ENCODE results near the gene MAMSTR. TPM values are rescaled to one million over a fixed set of nuclear protein-coding genes. Genes with fewer than 3 reads are reported as not detected.

MAMSTR gene
- total and polyA plus RNA-seq, 10 of the 15 experiments (the other 5 are each of a cell fraction or from before 2014, with no cell fraction given): 0.04 to 0.73 (median 0.31) TPM; not detected in 1

- SMC1A ChIA-PET (ENCODE audit: uncharacterized antibody, unreplicated experiment): no interaction called here
- no TSS peak for BruUV-seq (replicated peaks)
- in situ Hi-C loops (cut with MboI) (no loop called here), intact Hi-C loops (cut with micrococcal nuclease; ENCODE audit: unreplicated experiment) (no loop called here)
- Histone ChIP-seq H3K79me2 (ENCODE audit: control insufficient read depth, insufficient read depth, low read length) (no peaks in the 10 kb centered on the region), H3K9ac (ENCODE audit: control insufficient read depth, insufficient read depth, low read length) (no peak overlapping the region), H3K27ac (ENCODE audit: control insufficient read depth, insufficient read depth) (no peak overlapping the region), H3K4me2 (ENCODE audit: control insufficient read depth, insufficient read depth) (no peak overlapping the region), H3K36me3 (ENCODE audit: control insufficient read depth in 2 of 2, insufficient read depth in 2 of 2, low read length in 1 of 2) (no peaks in the 10 kb centered on the region), H2AFZ (ENCODE audit: control insufficient read depth, low read depth, low read length) (no peak overlapping the region), H4K20me1 (ENCODE audit: control insufficient read depth, insufficient read depth) (no peaks in the 10 kb centered on the region), H3K4me1 (ENCODE audit: control insufficient read depth, insufficient read depth, low read length) (no peaks in the 10 kb centered on the region), H3K27me3 (replicated peaks in 1 of 2; ENCODE audit: control insufficient read depth in 2 of 2, insufficient read depth in 2 of 2, low read length in 1 of 2) (no peaks in the 10 kb centered on the region), H3K4me3 (no peak overlapping the region), H3K9me3 (replicated peaks; ENCODE audit: control insufficient read depth, insufficient read depth, low read length) (no peaks in the 10 kb centered on the region)
- POLR2A ChIA-PET: no interaction called here
- CTCF ChIA-PET: no interaction called here
- 73% methylated on average over 23 of the region's 23 CpGs for WGBS (ENCODE audit: insufficient coverage, insufficient replicate concordance, low lambda C conversion rate, missing lambda C conversion rate)
- ATAC-seq (no peak), FAIRE-seq (no peak), DNase-seq (ENCODE audit: low read depth, low spot score) (no peak)
- TF ChIP-seq FOXM1 (IDR thresholded peaks at IDR 0.05; ENCODE audit: low read depth, low read length) (no peak), MLLT1 (IDR thresholded peaks at IDR 0.05) (no peak), FOXK2 (IDR thresholded peaks at IDR 0.05) (no peak), CUX1 (IDR thresholded peaks at IDR 0.05; ENCODE audit: insufficient replicate concordance, low read depth, low read length) (no peak), KLF5 (IDR thresholded peaks at IDR 0.05; ENCODE audit: partially characterized antibody) (no peak), HDAC2 (IDR thresholded peaks at IDR 0.05) (no peak), POLR2AphosphoS2 (IDR thresholded peaks at IDR 0.05; ENCODE audit: low read depth, low read length) (no peak)
- RAD21 ChIA-PET (ENCODE audit: unreplicated experiment): interaction anchor here (0.5 kb wide), 1 partner anchor 416 kb away, joined by 3 read pairs; no protein-coding TSS in a partner anchor
Observed at GRCh38 chr19:48703316-48703715, 16.2 kb downstream of the MAMSTR start.
